Upper lobe of left lung (tissue), 6 donors: Measurements from ENCODE around the gene PRR5L. TPM values are rescaled to one million over a fixed set of nuclear protein-coding genes. Genes with fewer than 3 reads are reported as not detected.
A peak's percentile ranks its signal among the peaks of the same experiment; 100 is the strongest.

Source experiments
- ATAC-seq, 2 donors: fragments of 200-7000 bp; cut with Tn5 transposase; one replicate each; pipeline ENCODE4 v1.9.1; 2022; ENCODE audit warnings: mild to moderate bottlenecking in 2 of 2, moderate library complexity in 2 of 2; ENCODE audit not compliant: low FRiP score in 2 of 2
- DNase-seq, 2 donors: peaks; one replicate each; pipeline ENCODE4 v3.0.0-alpha.2; 2019 to 2020
- H3K27ac ChIP-seq, 4 donors: fragments of 200-600 bp; sonication (generic); one replicate each; pipeline ENCODE4 v1.5.1; 2016 to 2019
- H3K27me3 ChIP-seq, 4 donors: fragments of 200-600 bp; sonication (generic); one replicate each; pipeline ENCODE4 v1.5.1; 2017 to 2019
- H3K36me3 ChIP-seq, 4 donors: fragments of 200-600 bp; sonication (generic); one replicate each; pipeline ENCODE4 v1.5.1; 2016 to 2019
- H3K4me1 ChIP-seq, 4 donors: fragments of 200-600 bp; sonication (generic); one replicate each; pipeline ENCODE4 v1.5.1; 2018 to 2019
- H3K4me3 ChIP-seq, 4 donors: fragments of 200-600 bp; sonication (generic); one replicate each; pipeline ENCODE4 v1.5.1; 2017 to 2019; ENCODE audit warnings: mild to moderate bottlenecking in 2 of 4, moderate library complexity in 1 of 4
- H3K9me3 ChIP-seq, 4 donors: fragments of 200-600 bp; sonication (generic); one replicate each; pipeline ENCODE4 v1.5.1; 2018 to 2019
- CTCF ChIP-seq, 6 experiments: fragments of 450-650 bp in 4 of 6; fragments of 200-600 bp in 2 of 6; sonication (generic) in 2 of 6; IDR thresholded peaks; one replicate each; pipeline ENCODE4 v1.5.1; 2016 to 2019; ENCODE audit warnings: antibody characterized with exemption in 6 of 6
- EP300 ChIP-seq, 4 donors: sonication (generic); formaldehyde crosslinking; IDR thresholded peaks; one replicate each; pipeline ENCODE4 v1.5.1; 2017; ENCODE audit warnings: antibody characterized with exemption in 4 of 4, control low read depth in 2 of 4
- POLR2A ChIP-seq, 4 donors: fragments of 450-650 bp; IDR thresholded peaks; one replicate each; pipeline ENCODE4 v1.5.1; 2016 to 2017; ENCODE audit warnings: antibody characterized with exemption in 4 of 4, mild to moderate bottlenecking in 2 of 4
- POLR2AphosphoS5 ChIP-seq, 2 donors: sonication (generic); formaldehyde crosslinking; IDR thresholded peaks; one replicate each; pipeline ENCODE4 v1.5.1; 2017; ENCODE audit warnings: antibody characterized with exemption in 2 of 2
- WGBS, 2 donors: methylation state at CpG; one replicate each; pipeline ENCODE4 v1.1.5; 2017 to 2018; 5-methylcytosine and 5-hydroxymethylcytosine counted together
- total RNA-seq, 6 donors: library from RNA; depleted of rRNA in 4 of 6; stranded (reverse); fragments of >200 nt in 4 of 6; gene quantifications; one replicate each; pipeline versions ENCODE4 v1.1.0 to v1.2.1, GENCODE V29; 2016 to 2021
- donor health status: DM: no; HTN: no; CAD: no; lungs with moderate emphysema.
- donor health status: DM: no; HTN: yes; CAD: no; lungs with severe emphysema.

PRR5L gene
- total RNA-seq, 6 donors from 2014 or later: 18.9 to 40.5 (median 27.6) TPM

GRCh38 chr11:36392196-36392595 is 96.1 kb downstream of the PRR5L start:
- Histone ChIP-seq H3K27ac (no peak overlapping the region), H3K9me3 (no peaks in the 10 kb centered on the region), H3K4me3 (no peak overlapping the region), H3K27me3 (no peaks in the 10 kb centered on the region), H3K36me3 (no peaks in the 10 kb centered on the region), H3K4me1 (peaks cover 0 to 13% (median 10%) of the 10 kb centered on the region in 4 donors)
- no peak for ATAC-seq
- no peak for DNase-seq
- WGBS, 2 donors: 80 to 84% methylated on average over 2 of the region's 2 CpGs
- TF ChIP-seq POLR2AphosphoS5 (IDR thresholded peaks at IDR 0.05) (no peak), CTCF (IDR thresholded peaks at IDR 0.05) (no peak), POLR2A (IDR thresholded peaks at IDR 0.05) (no peak), EP300 (IDR thresholded peaks at IDR 0.05) (no peak)

GRCh38 chr11:36394056-36394455 is 98.0 kb downstream of the PRR5L start:
- H3K36me3 ChIP-seq: no peaks in the 10 kb centered on the region
- H3K9me3 ChIP-seq: no peaks in the 10 kb centered on the region
- DNase-seq (no peak), ATAC-seq (no peak)
- TF ChIP-seq POLR2A (IDR thresholded peaks at IDR 0.05) (no peak), EP300 (IDR thresholded peaks at IDR 0.05) (no peak), POLR2AphosphoS5 (IDR thresholded peaks at IDR 0.05) (no peak)
- H3K27me3 ChIP-seq: no peaks in the 10 kb centered on the region
- peaks cover 7 to 24% (median 9%) of the 10 kb centered on the region in 4 donors for H3K4me1 ChIP-seq
- no peak overlapping the region for H3K4me3 ChIP-seq
- WGBS, 2 donors: 70 to 85% methylated on average over 2 of the region's 2 CpGs
- no peak overlapping the region for H3K27ac ChIP-seq

- no peaks in the 10 kb centered on the region for H3K9me3 ChIP-seq
- H3K4me3 ChIP-seq: no peak overlapping the region
- no peaks in the 10 kb centered on the region for H3K36me3 ChIP-seq
- no peak for TF ChIP-seq EP300 (IDR thresholded peaks at IDR 0.05)
- TF ChIP-seq POLR2AphosphoS5 (IDR thresholded peaks at IDR 0.05): no peak
- TF ChIP-seq POLR2A (IDR thresholded peaks at IDR 0.05): no peak
- TF ChIP-seq CTCF (IDR thresholded peaks at IDR 0.05): no peak
- peaks cover 6 to 27% (median 9%) of the 10 kb centered on the region in 4 donors for H3K4me1 ChIP-seq
- H3K27me3 ChIP-seq: no peaks in the 10 kb centered on the region
- WGBS, 2 donors: 66 to 91% methylated on average over 3 of the region's 3 CpGs
- H3K27ac ChIP-seq: no peak overlapping the region
- ATAC-seq: no peak
- no peak for DNase-seq
Measured at GRCh38 chr11:36394926-36395325, 98.8 kb downstream of the PRR5L start.

- peak overlapping the region in 1 of 4 donors; percentile 35 for H3K27ac ChIP-seq
- H3K4me1 ChIP-seq: peaks cover 4 to 26% (median 9%) of the 10 kb centered on the region in 4 donors
- peak; percentile 35 to 76 for ATAC-seq
- WGBS, 2 donors: 64 to 77% methylated on average over 11 of the region's 11 CpGs
- no peak for DNase-seq
- no peaks in the 10 kb centered on the region for H3K9me3 ChIP-seq
- no peaks in the 10 kb centered on the region for H3K27me3 ChIP-seq
- no peak for TF ChIP-seq CTCF (IDR thresholded peaks at IDR 0.05)
- no peak for TF ChIP-seq POLR2A (IDR thresholded peaks at IDR 0.05)
- TF ChIP-seq EP300 (IDR thresholded peaks at IDR 0.05): no peak
- TF ChIP-seq POLR2AphosphoS5 (IDR thresholded peaks at IDR 0.05): no peak
- H3K4me3 ChIP-seq: no peak overlapping the region
- H3K36me3 ChIP-seq: peaks cover 0 to 8% (median 2%) of the 10 kb centered on the region in 4 donors
Measured at GRCh38 chr11:36395978-36396736, 100.1 kb downstream of the PRR5L start.

GRCh38 chr11:36398231-36398953 is 102.3 kb downstream of the PRR5L start:
- peak in 1 of 2 donors; percentile 26 for ATAC-seq
- no peaks in the 10 kb centered on the region for H3K27me3 ChIP-seq
- peak in 1 of 2 donors; percentile 51 for DNase-seq

More at GRCh38 chr11:36398231-36398953, 102.3 kb downstream of the PRR5L start:
- no peak for TF ChIP-seq POLR2A (IDR thresholded peaks at IDR 0.05)
- TF ChIP-seq CTCF (IDR thresholded peaks at IDR 0.05): no peak
- no peak for TF ChIP-seq EP300 (IDR thresholded peaks at IDR 0.05)
- no peak for TF ChIP-seq POLR2AphosphoS5 (IDR thresholded peaks at IDR 0.05)
- Histone ChIP-seq H3K9me3 (no peaks in the 10 kb centered on the region), H3K36me3 (peaks cover 0 to 14% (median 3%) of the 10 kb centered on the region in 4 donors), H3K27ac (peak overlapping the region; percentile 4 to 61 (median 56)), H3K4me1 (peaks cover 0 to 23% (median 9%) of the 10 kb centered on the region in 4 donors), H3K4me3 (no peak overlapping the region)
- WGBS, 2 donors: 71 to 73% methylated on average over 21 of the region's 21 CpGs
